ENCODE data around the gene F13B.

The F13B gene

GRCh38 chr1:197027359-197027758 is 39.7 kb downstream of the F13B start:
- no peak for TF ChIP-seq CTCF (IDR thresholded peaks at IDR 0.05; ENCODE audit: low read depth, low read length)
- no peak overlapping the region for H3K4me3 ChIP-seq (ENCODE audit: low read depth, low read length)

GRCh38 chr1:197024460-197024859 is 42.6 kb downstream of the F13B start:
- H3K4me3 ChIP-seq (ENCODE audit: low read depth, low read length) = no peak overlapping the region
- no peak for TF ChIP-seq CTCF (IDR thresholded peaks at IDR 0.05; ENCODE audit: low read depth, low read length)

- no peak for TF ChIP-seq CTCF (IDR thresholded peaks at IDR 0.05; ENCODE audit: low read depth, low read length)
- no peak overlapping the region for H3K4me3 ChIP-seq (ENCODE audit: low read depth, low read length)
These were observed 45.3 kb downstream of the F13B start for GRCh38 chr1:197021716-197022115.

GRCh38 chr1:197017558-197018146 is 49.4 kb downstream of the F13B start:
- TF ChIP-seq CTCF (IDR thresholded peaks at IDR 0.05; ENCODE audit: low read depth, low read length) = no peak
- H3K4me3 ChIP-seq (ENCODE audit: low read depth, low read length) = no peak overlapping the region

- TF ChIP-seq CTCF (IDR thresholded peaks at IDR 0.05; ENCODE audit: low read depth, low read length) = no peak
- no peak overlapping the region for H3K4me3 ChIP-seq (ENCODE audit: low read depth, low read length)
These were observed 50.3 kb downstream of the F13B start for GRCh38 chr1:197016751-197017150.

GRCh38 chr1:197013234-197013633 is 53.8 kb downstream of the F13B start:
- H3K4me3 ChIP-seq (ENCODE audit: low read depth, low read length) = no peak overlapping the region
- TF ChIP-seq CTCF (IDR thresholded peaks at IDR 0.05; ENCODE audit: low read depth, low read length) = no peak

- no peak overlapping the region for H3K4me3 ChIP-seq (ENCODE audit: low read depth, low read length)
- no peak for TF ChIP-seq CTCF (IDR thresholded peaks at IDR 0.05; ENCODE audit: low read depth, low read length)
These were observed 55.4 kb downstream of the F13B start for GRCh38 chr1:197011614-197012013.
